ENCODE data around the gene HES7.

GRCh38 chr17:8160224-8160577, 36.3 kb upstream of the HES7 start:
- TF ChIP-seq, protein P1, sequence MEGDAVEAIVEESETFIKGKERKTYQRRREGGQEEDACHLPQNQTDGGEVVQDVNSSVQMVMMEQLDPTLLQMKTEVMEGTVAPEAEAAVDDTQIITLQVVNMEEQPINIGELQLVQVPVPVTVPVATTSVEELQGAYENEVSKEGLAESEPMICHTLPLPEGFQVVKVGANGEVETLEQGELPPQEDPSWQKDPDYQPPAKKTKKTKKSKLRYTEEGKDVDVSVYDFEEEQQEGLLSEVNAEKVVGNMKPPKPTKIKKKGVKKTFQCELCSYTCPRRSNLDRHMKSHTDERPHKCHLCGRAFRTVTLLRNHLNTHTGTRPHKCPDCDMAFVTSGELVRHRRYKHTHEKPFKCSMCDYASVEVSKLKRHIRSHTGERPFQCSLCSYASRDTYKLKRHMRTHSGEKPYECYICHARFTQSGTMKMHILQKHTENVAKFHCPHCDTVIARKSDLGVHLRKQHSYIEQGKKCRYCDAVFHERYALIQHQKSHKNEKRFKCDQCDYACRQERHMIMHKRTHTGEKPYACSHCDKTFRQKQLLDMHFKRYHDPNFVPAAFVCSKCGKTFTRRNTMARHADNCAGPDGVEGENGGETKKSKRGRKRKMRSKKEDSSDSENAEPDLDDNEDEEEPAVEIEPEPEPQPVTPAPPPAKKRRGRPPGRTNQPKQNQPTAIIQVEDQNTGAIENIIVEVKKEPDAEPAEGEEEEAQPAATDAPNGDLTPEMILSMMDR (IDR thresholded peaks at IDR 0.05): no peak
- no peak for TF ChIP-seq EP300 (IDR thresholded peaks at IDR 0.05)
- no peak for TF ChIP-seq POLR2A (IDR thresholded peaks at IDR 0.05)
